ENCODE measurements around the gene PCCA.

DNA sequence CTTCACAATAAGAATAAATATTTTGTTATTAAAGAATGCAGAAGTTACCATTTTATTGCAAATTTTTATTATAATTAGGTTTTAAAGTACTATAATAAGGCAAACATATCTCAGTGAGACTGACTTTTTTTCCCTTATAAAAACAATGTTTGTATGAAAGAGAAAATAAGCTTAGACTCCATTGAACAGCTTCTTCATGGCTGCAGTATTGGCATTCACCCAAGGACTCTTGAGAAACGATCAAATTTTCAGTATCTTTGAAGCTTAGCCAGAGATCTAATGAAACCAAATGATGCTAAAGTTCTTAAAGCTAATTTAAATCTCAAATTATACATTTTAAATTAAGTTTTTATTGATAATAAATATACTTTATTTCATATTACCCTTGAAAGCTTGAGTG, 371.4 kb downstream of the PCCA start:
- TF ChIP-seq, protein P1, sequence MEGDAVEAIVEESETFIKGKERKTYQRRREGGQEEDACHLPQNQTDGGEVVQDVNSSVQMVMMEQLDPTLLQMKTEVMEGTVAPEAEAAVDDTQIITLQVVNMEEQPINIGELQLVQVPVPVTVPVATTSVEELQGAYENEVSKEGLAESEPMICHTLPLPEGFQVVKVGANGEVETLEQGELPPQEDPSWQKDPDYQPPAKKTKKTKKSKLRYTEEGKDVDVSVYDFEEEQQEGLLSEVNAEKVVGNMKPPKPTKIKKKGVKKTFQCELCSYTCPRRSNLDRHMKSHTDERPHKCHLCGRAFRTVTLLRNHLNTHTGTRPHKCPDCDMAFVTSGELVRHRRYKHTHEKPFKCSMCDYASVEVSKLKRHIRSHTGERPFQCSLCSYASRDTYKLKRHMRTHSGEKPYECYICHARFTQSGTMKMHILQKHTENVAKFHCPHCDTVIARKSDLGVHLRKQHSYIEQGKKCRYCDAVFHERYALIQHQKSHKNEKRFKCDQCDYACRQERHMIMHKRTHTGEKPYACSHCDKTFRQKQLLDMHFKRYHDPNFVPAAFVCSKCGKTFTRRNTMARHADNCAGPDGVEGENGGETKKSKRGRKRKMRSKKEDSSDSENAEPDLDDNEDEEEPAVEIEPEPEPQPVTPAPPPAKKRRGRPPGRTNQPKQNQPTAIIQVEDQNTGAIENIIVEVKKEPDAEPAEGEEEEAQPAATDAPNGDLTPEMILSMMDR (IDR thresholded peaks at IDR 0.05) = no peak
- TF ChIP-seq POLR2A (IDR thresholded peaks at IDR 0.05) = no peak
